Naive B cell (primary cell): Measurements from ENCODE around the gene EFEMP1. TPM values are rescaled to one million over a fixed set of nuclear protein-coding genes. Genes with fewer than 3 reads are reported as not detected.

ENCODE experiments used
- ATAC-seq, 2 donors: fragments of 150-1000 bp; cut with Tn5 transposase; 2 replicates each; pipeline ENCODE4 v1.10.0; 2021; ENCODE audit warnings: low read depth in 2 of 2, mild to moderate bottlenecking in 2 of 2, moderate library complexity in 2 of 2
- DNase-seq: peaks from one replicate; pipeline ENCODE4 v3.0.0; 2022
- H3K27ac Mint-ChIP-seq, 6 donors: one replicate each; pipeline ENCODE4 v1.8.0; 2020 to 2022; ENCODE audit warnings: mild to moderate bottlenecking in 6 of 6, mixed read lengths in 6 of 6, moderate library complexity in 5 of 6, inconsistent platforms in 2 of 6
- H3K27me3 Mint-ChIP-seq, 3 donors: one replicate each; pipeline ENCODE4 v1.8.0; 2021 to 2022; ENCODE audit warnings: mixed read lengths in 3 of 3, mild to moderate bottlenecking in 1 of 3
- H3K36me3 Mint-ChIP-seq, 2 donors: one replicate each; pipeline ENCODE4 v1.8.0; 2020 to 2022; ENCODE audit warnings: mixed read lengths in 2 of 2, inconsistent platforms in 1 of 2, mild to moderate bottlenecking in 1 of 2
- H3K4me1 Mint-ChIP-seq, 3 donors: one replicate each; pipeline ENCODE4 v1.8.0; 2020 to 2022; ENCODE audit warnings: mixed read lengths in 3 of 3, inconsistent platforms in 1 of 3, mild to moderate bottlenecking in 1 of 3, moderate library complexity in 1 of 3
- H3K4me3 Mint-ChIP-seq, 8 donors: one replicate each; pipeline ENCODE4 v1.8.0; 2020 to 2022; ENCODE audit warnings: mild to moderate bottlenecking in 8 of 8, mixed read lengths in 8 of 8, moderate library complexity in 8 of 8, inconsistent platforms in 2 of 8
- H3K9me3 Mint-ChIP-seq, 7 donors: one replicate each; pipeline ENCODE4 v1.8.0; 2020 to 2022; ENCODE audit warnings: mixed read lengths in 7 of 7, mild to moderate bottlenecking in 5 of 7, inconsistent platforms in 2 of 7, moderate library complexity in 1 of 7
- polyA plus RNA-seq, 6 donors: library from polyadenylated mRNA; unstranded; fragments of 300-500 nt; fragmentation: Illumina TruSeq; gene quantifications; one replicate each; pipeline ENCODE4 v1.2.3, GENCODE V29; 2021; ENCODE audit warnings: low read depth in 6 of 6

Gene EFEMP1
- polyA plus RNA-seq, 6 donors from 2014 or later = not detected

GRCh38 chr2:55864351-55865084 is 59.1 kb downstream of the EFEMP1 start:
- Mint-ChIP-seq H3K4me3 (no peak overlapping the region), H3K27me3 (peaks cover 0 to 12% (median 7%) of the 10 kb centered on the region in 3 donors), H3K36me3 (no peaks in the 10 kb centered on the region), H3K9me3 (peaks cover 0 to 2% (median 0%) of the 10 kb centered on the region in 7 donors), H3K27ac (no peak overlapping the region), H3K4me1 (no peaks in the 10 kb centered on the region)
- ATAC-seq = no peak
- DNase-seq = no peak

GRCh38 chr2:55862673-55863390 is 60.8 kb downstream of the EFEMP1 start:
- H3K9me3 Mint-ChIP-seq = peaks cover 0 to 2% (median 0%) of the 10 kb centered on the region in 7 donors
- no peak overlapping the region for H3K27ac Mint-ChIP-seq
- ATAC-seq = no peak
- no peaks in the 10 kb centered on the region for H3K36me3 Mint-ChIP-seq
- no peaks in the 10 kb centered on the region for H3K4me1 Mint-ChIP-seq
- H3K4me3 Mint-ChIP-seq = no peak overlapping the region
- peaks cover 0 to 14% (median 5%) of the 10 kb centered on the region in 3 donors for H3K27me3 Mint-ChIP-seq
- DNase-seq = no peak

GRCh38 chr2:55862246-55862645 is 61.3 kb downstream of the EFEMP1 start:
- DNase-seq (no peak), ATAC-seq (no peak)
- Mint-ChIP-seq H3K27ac (no peak overlapping the region), H3K27me3 (peaks cover 0 to 9% (median 0%) of the 10 kb centered on the region in 3 donors), H3K9me3 (peaks cover 0 to 2% (median 0%) of the 10 kb centered on the region in 7 donors), H3K4me1 (no peaks in the 10 kb centered on the region), H3K36me3 (no peaks in the 10 kb centered on the region), H3K4me3 (no peak overlapping the region)

- no peak overlapping the region for H3K4me3 Mint-ChIP-seq
- peaks cover 0 to 9% (median 0%) of the 10 kb centered on the region in 3 donors for H3K27me3 Mint-ChIP-seq
- DNase-seq = no peak
- peaks cover 0 to 2% (median 0%) of the 10 kb centered on the region in 7 donors for H3K9me3 Mint-ChIP-seq
- no peak for ATAC-seq
- no peaks in the 10 kb centered on the region for H3K36me3 Mint-ChIP-seq
- peak overlapping the region in 1 of 6 donors; percentile 18 for H3K27ac Mint-ChIP-seq
- H3K4me1 Mint-ChIP-seq = no peaks in the 10 kb centered on the region
Observed at GRCh38 chr2:55861733-55862132, 61.8 kb downstream of the EFEMP1 start.

GRCh38 chr2:55860832-55861231 is 62.8 kb downstream of the EFEMP1 start:
- Mint-ChIP-seq H3K27ac (no peak overlapping the region), H3K4me1 (no peaks in the 10 kb centered on the region), H3K9me3 (peaks cover 0 to 2% (median 0%) of the 10 kb centered on the region in 7 donors), H3K27me3 (peaks cover 0 to 9% (median 0%) of the 10 kb centered on the region in 3 donors), H3K36me3 (no peaks in the 10 kb centered on the region), H3K4me3 (no peak overlapping the region)
- no peak for ATAC-seq
- DNase-seq = no peak

GRCh38 chr2:55859875-55860274 is 63.7 kb downstream of the EFEMP1 start:
- H3K27ac Mint-ChIP-seq = no peak overlapping the region
- H3K27me3 Mint-ChIP-seq = peaks cover 0 to 9% (median 0%) of the 10 kb centered on the region in 3 donors
- H3K9me3 Mint-ChIP-seq = peaks cover 0 to 2% (median 0%) of the 10 kb centered on the region in 7 donors
- DNase-seq (no peak), ATAC-seq (no peak)
- no peaks in the 10 kb centered on the region for H3K4me1 Mint-ChIP-seq
- no peak overlapping the region for H3K4me3 Mint-ChIP-seq
- no peaks in the 10 kb centered on the region for H3K36me3 Mint-ChIP-seq

GRCh38 chr2:55857766-55858165 is 65.8 kb downstream of the EFEMP1 start:
- no peaks in the 10 kb centered on the region for H3K36me3 Mint-ChIP-seq
- no peaks in the 10 kb centered on the region for H3K4me1 Mint-ChIP-seq
- DNase-seq (no peak), ATAC-seq (no peak)
- peaks cover 0 to 14% (median 0%) of the 10 kb centered on the region in 3 donors for H3K27me3 Mint-ChIP-seq
- no peak overlapping the region for H3K4me3 Mint-ChIP-seq
- no peaks in the 10 kb centered on the region for H3K9me3 Mint-ChIP-seq
- no peak overlapping the region for H3K27ac Mint-ChIP-seq

GRCh38 chr2:55856936-55857335 is 66.6 kb downstream of the EFEMP1 start:
- DNase-seq (no peak), ATAC-seq (no peak)
- H3K9me3 Mint-ChIP-seq = no peaks in the 10 kb centered on the region
- H3K4me3 Mint-ChIP-seq = no peak overlapping the region
- no peak overlapping the region for H3K27ac Mint-ChIP-seq
- no peaks in the 10 kb centered on the region for H3K36me3 Mint-ChIP-seq
- no peaks in the 10 kb centered on the region for H3K4me1 Mint-ChIP-seq
- peaks cover 0 to 9% (median 1%) of the 10 kb centered on the region in 3 donors for H3K27me3 Mint-ChIP-seq

- Mint-ChIP-seq H3K4me3 (no peak overlapping the region), H3K9me3 (peaks cover 0 to 3% (median 0%) of the 10 kb centered on the region in 7 donors), H3K4me1 (peaks cover 0 to 5% (median 0%) of the 10 kb centered on the region in 3 donors), H3K27me3 (peaks cover 0 to 5% (median 4%) of the 10 kb centered on the region in 3 donors), H3K36me3 (no peaks in the 10 kb centered on the region), H3K27ac (no peak overlapping the region)
- ATAC-seq (no peak), DNase-seq (no peak)
Observed at GRCh38 chr2:55848096-55848495, 75.5 kb downstream of the EFEMP1 start.

GRCh38 chr2:55846426-55846825 is 77.2 kb downstream of the EFEMP1 start:
- Mint-ChIP-seq H3K27me3 (peaks cover 0 to 4% (median 0%) of the 10 kb centered on the region in 3 donors), H3K9me3 (peaks cover 0 to 3% (median 0%) of the 10 kb centered on the region in 7 donors), H3K27ac (no peak overlapping the region), H3K36me3 (no peaks in the 10 kb centered on the region), H3K4me1 (peaks cover 0 to 5% (median 0%) of the 10 kb centered on the region in 3 donors), H3K4me3 (no peak overlapping the region)
- DNase-seq (no peak), ATAC-seq (no peak)

- Mint-ChIP-seq H3K9me3 (peaks cover 0 to 3% (median 0%) of the 10 kb centered on the region in 7 donors), H3K36me3 (no peaks in the 10 kb centered on the region), H3K27ac (no peak overlapping the region), H3K27me3 (peaks cover 0 to 4% (median 0%) of the 10 kb centered on the region in 3 donors), H3K4me3 (no peak overlapping the region), H3K4me1 (peaks cover 0 to 5% (median 0%) of the 10 kb centered on the region in 3 donors)
- no peak for DNase-seq
- ATAC-seq = no peak
Observed at GRCh38 chr2:55844986-55845385, 78.6 kb downstream of the EFEMP1 start.

GRCh38 chr2:55843994-55844345 is 79.6 kb downstream of the EFEMP1 start:
- Mint-ChIP-seq H3K9me3 (peaks cover 0 to 3% (median 0%) of the 10 kb centered on the region in 7 donors), H3K36me3 (no peaks in the 10 kb centered on the region), H3K4me1 (peaks cover 0 to 2% (median 0%) of the 10 kb centered on the region in 3 donors), H3K4me3 (no peak overlapping the region), H3K27me3 (peaks cover 0 to 4% (median 0%) of the 10 kb centered on the region in 3 donors), H3K27ac (no peak overlapping the region)
- no peak for DNase-seq
- no peak for ATAC-seq

GRCh38 chr2:55843096-55843993 is 80.2 kb downstream of the EFEMP1 start:
- DNase-seq (no peak), ATAC-seq (no peak)
- Mint-ChIP-seq H3K27me3 (peaks cover 0 to 4% (median 0%) of the 10 kb centered on the region in 3 donors), H3K9me3 (peaks cover 0 to 6% (median 0%) of the 10 kb centered on the region in 7 donors), H3K36me3 (no peaks in the 10 kb centered on the region), H3K4me3 (no peak overlapping the region), H3K27ac (no peak overlapping the region), H3K4me1 (no peaks in the 10 kb centered on the region)
